Tibial nerve (tissue), 4 donors: ENCODE data around the gene MGAT1. TPM values are rescaled to one million over a fixed set of nuclear protein-coding genes. Genes with fewer than 3 reads are reported as not detected.

Experiments used
- DNase-seq, 2 donors: peaks; one replicate each; pipeline ENCODE4 v3.0.0-alpha.2; 2019; ENCODE audit warnings: low spot score in 2 of 2
- H3K27ac ChIP-seq, 4 donors: fragments of 200-600 bp; sonication (generic) in 3 of 4; one replicate each; pipeline ENCODE4 v1.5.1; 2017 to 2019; ENCODE audit warnings: mild to moderate bottlenecking in 1 of 4
- H3K27me3 ChIP-seq, 2 donors: fragments of 200-600 bp; sonication (generic) in 1 of 2; one replicate each; pipeline versions ENCODE4 v1.5.1 to v1.6.0; 2017 to 2019
- H3K36me3 ChIP-seq, 3 donors: fragments of 200-600 bp; sonication (generic); one replicate each; pipeline ENCODE4 v1.5.1; 2018 to 2019
- H3K4me1 ChIP-seq, 4 donors: fragments of 200-600 bp; sonication (generic) in 3 of 4; one replicate each; pipeline ENCODE4 v1.5.1; 2017 to 2019
- H3K4me3 ChIP-seq, 4 donors: fragments of 200-600 bp; sonication (generic) in 3 of 4; one replicate each; pipeline ENCODE4 v1.5.1; 2017 to 2019; ENCODE audit warnings: mild to moderate bottlenecking in 1 of 4, moderate library complexity in 1 of 4
- H3K9me3 ChIP-seq, 4 donors: fragments of 200-600 bp; sonication (generic) in 3 of 4; one replicate each; pipeline ENCODE4 v1.5.1; 2017 to 2019
- CTCF ChIP-seq, 5 experiments: fragments of 200-600 bp in 3 of 5; fragments of 450-650 bp in 2 of 5; sonication (generic) in 3 of 5; IDR thresholded peaks; one replicate each; pipeline ENCODE4 v1.5.1; 2016 to 2019; ENCODE audit warnings: antibody characterized with exemption in 5 of 5, mild to moderate bottlenecking in 3 of 5, moderate library complexity in 2 of 5
- EP300 ChIP-seq, 2 donors: sonication (generic); formaldehyde crosslinking; IDR thresholded peaks; one replicate each; pipeline ENCODE4 v1.6.1; 2017; ENCODE audit warnings: antibody characterized with exemption in 2 of 2, mild to moderate bottlenecking in 1 of 2
- POLR2A ChIP-seq, 2 donors: fragments of 450-650 bp; IDR thresholded peaks; one replicate each; pipeline ENCODE4 v1.6.1; 2017; ENCODE audit warnings: antibody characterized with exemption in 2 of 2, mild to moderate bottlenecking in 2 of 2, moderate library complexity in 2 of 2
- WGBS, 2 donors: methylation state at CpG; one replicate each; pipeline ENCODE4 v1.1.5; 2018; 5-methylcytosine and 5-hydroxymethylcytosine counted together
- total RNA-seq, 4 donors: library from RNA; depleted of rRNA; stranded (reverse); fragments of >200 nt; gene quantifications; one replicate each; pipeline ENCODE4 v1.1.0, GENCODE V29; 2016

The MGAT1 gene
- total RNA-seq, 4 donors from 2014 or later: 161 to 216 (median 195) TPM

DNA sequence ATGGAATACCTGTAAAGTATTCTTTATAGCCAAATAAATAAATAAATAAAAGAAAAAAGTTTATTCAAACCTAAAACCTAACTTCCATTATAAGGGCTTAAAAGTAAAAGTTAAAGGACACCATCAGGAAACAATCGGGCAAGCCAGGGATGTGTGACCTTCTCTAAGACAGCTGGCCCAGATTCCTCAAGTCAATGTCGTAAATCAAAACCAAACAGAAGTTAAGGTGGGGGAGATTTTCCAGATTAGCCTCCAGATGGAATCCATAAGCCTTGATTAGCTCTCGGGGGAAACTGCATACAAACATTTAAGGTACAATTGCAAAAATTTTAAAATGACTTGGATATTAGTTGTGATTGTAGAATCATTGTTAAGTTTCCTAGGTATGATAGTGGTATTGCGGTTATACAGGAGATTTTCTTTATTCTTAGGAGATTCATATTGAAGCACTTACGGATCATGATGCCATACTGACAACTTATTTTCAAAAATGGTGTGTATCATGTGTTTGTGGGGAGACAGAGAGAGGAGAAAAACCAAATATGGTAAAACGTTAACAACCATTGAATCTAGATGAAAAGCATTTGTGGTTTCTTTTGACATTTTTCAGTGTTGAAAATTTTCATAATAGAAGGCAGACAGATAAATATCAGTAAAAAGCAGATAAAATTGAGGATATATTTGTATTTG, 21.5 kb upstream of the MGAT1 start:
- Histone ChIP-seq H3K27ac (peak overlapping the region in 3 of 4 donors; percentile 23 to 70 (median 67)), H3K4me3 (no peak overlapping the region), H3K27me3 (no peaks in the 10 kb centered on the region), H3K36me3 (peaks cover 0 to 11% (median 0%) of the 10 kb centered on the region in 3 donors), H3K9me3 (peaks cover 0 to 10% (median 0%) of the 10 kb centered on the region in 4 donors), H3K4me1 (peaks cover 0 to 49% (median 25%) of the 10 kb centered on the region in 4 donors)
- TF ChIP-seq EP300 (IDR thresholded peaks at IDR 0.05) (no peak), CTCF (IDR thresholded peaks at IDR 0.05) (no peak), POLR2A (IDR thresholded peaks at IDR 0.05) (no peak)
- 62 to 66% methylated on average over 6 of the region's 6 CpGs for WGBS, 2 donors
- DNase-seq: no peak

GRCh38 chr5:180823346-180823745, 20.7 kb upstream of the MGAT1 start:
- WGBS, 2 donors: 86 to 88% methylated on average over 7 of the region's 7 CpGs
- no peak for TF ChIP-seq CTCF (IDR thresholded peaks at IDR 0.05)
- TF ChIP-seq EP300 (IDR thresholded peaks at IDR 0.05): no peak
- TF ChIP-seq POLR2A (IDR thresholded peaks at IDR 0.05): no peak
- Histone ChIP-seq H3K27ac (peak overlapping the region in 2 of 4 donors; percentile 67 to 70), H3K36me3 (peaks cover 0 to 4% (median 0%) of the 10 kb centered on the region in 3 donors), H3K9me3 (peaks cover 0 to 2% (median 0%) of the 10 kb centered on the region in 4 donors), H3K4me3 (no peak overlapping the region), H3K4me1 (peaks cover 0 to 56% (median 29%) of the 10 kb centered on the region in 4 donors), H3K27me3 (no peaks in the 10 kb centered on the region)
- no peak for DNase-seq

GRCh38 chr5:180821538-180821937, 18.9 kb upstream of the MGAT1 start:
- Histone ChIP-seq H3K27me3 (no peaks in the 10 kb centered on the region), H3K4me1 (peaks cover 0 to 72% (median 40%) of the 10 kb centered on the region in 4 donors), H3K27ac (peak overlapping the region; percentile 64 to 85 (median 77)), H3K9me3 (no peaks in the 10 kb centered on the region), H3K4me3 (no peak overlapping the region), H3K36me3 (no peaks in the 10 kb centered on the region)
- no peak for DNase-seq
- 80 to 93% methylated on average over 4 of the region's 4 CpGs for WGBS, 2 donors
- TF ChIP-seq CTCF (IDR thresholded peaks at IDR 0.05) (no peak), EP300 (IDR thresholded peaks at IDR 0.05) (no peak), POLR2A (IDR thresholded peaks at IDR 0.05) (no peak)

DNA sequence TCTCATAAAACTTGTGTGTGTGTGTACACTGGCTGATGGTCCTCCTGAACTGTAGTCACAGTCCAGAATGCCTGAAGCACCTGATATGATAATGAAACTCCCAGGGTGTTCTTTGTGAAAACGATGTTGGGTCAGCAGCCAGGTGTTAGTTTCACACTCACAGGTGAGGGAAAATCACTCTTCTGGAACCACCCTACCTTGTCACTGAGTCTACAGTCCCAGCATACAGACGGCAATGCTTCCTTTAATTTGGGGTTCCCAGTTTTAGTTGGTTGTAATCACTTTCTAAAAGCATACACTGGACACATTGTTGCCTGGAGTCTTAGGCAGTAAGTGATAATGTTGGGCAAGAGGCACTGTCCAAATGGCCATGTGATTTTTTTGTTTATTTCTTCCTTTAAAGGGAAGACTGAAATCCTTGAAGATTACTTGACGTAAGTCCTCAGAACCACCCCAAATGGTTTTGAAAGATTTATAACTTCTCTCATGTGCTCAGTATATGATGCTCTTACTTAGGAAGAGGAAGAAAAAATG, 18.2 kb upstream of the MGAT1 start:
- H3K36me3 ChIP-seq: no peaks in the 10 kb centered on the region
- 49 to 60% methylated on average over 3 of the region's 3 CpGs for WGBS, 2 donors
- no peaks in the 10 kb centered on the region for H3K27me3 ChIP-seq
- DNase-seq: no peak
- TF ChIP-seq POLR2A (IDR thresholded peaks at IDR 0.05) (no peak), CTCF (IDR thresholded peaks at IDR 0.05) (no peak), EP300 (IDR thresholded peaks at IDR 0.05) (peak; percentile 87 to 98)
- H3K4me1 ChIP-seq: peaks cover 0 to 72% (median 35%) of the 10 kb centered on the region in 4 donors
- peak overlapping the region; percentile 64 to 85 (median 77) for H3K27ac ChIP-seq
- no peak overlapping the region for H3K4me3 ChIP-seq
- no peaks in the 10 kb centered on the region for H3K9me3 ChIP-seq

DNA sequence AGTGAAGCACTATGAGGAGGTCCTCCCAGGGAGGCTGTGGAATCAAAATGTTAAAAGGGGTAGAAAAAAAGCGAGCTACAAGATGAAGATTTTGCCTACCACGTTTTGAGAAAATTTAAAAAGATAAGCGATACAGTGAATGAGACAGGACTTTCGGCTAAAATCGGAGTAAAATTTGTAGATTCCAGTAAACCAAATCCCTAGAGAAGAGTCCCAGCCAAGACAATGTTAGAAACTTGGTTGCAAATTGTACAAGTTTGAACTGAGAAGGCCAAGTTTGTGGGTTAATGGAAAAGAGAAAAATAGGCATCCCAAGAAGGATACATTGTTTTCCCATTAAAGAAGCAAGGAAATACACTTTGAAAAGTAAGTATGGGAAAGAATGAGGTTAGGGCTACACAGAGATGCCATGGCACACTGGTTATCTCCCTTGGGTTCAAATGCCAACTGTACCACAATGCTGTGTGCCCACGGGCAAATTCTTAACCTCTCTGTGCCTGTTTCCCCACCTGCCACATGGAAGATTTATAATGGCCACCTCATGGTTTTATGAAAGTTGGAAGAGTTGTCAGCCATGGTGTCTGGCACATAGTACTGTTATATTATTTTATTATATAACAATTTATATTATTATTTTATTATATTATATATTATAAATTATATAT, 16.2 kb upstream of the MGAT1 start:
- no peak for TF ChIP-seq POLR2A (IDR thresholded peaks at IDR 0.05)
- no peak for TF ChIP-seq EP300 (IDR thresholded peaks at IDR 0.05)
- no peak for TF ChIP-seq CTCF (IDR thresholded peaks at IDR 0.05)

More for the DNA sequence above, 16.2 kb upstream of the MGAT1 start:
- Histone ChIP-seq H3K27ac (peak overlapping the region in 2 of 4 donors; percentile 76 to 96), H3K9me3 (no peaks in the 10 kb centered on the region), H3K36me3 (no peaks in the 10 kb centered on the region), H3K4me1 (peaks cover 0 to 54% (median 25%) of the 10 kb centered on the region in 4 donors), H3K27me3 (no peaks in the 10 kb centered on the region), H3K4me3 (no peak overlapping the region)
- WGBS, 2 donors: 64 to 70% methylated on average over 6 of the region's 6 CpGs
- DNase-seq: no peak
